Left renal cortex interstitium (tissue), 4 donors: ENCODE results near the gene MAML3. TPM values are rescaled to one million over a fixed set of nuclear protein-coding genes. Genes with fewer than 3 reads are reported as not detected.
"Not testable (repeated sequence)": the region's sequence is repeated elsewhere in the genome, so short reads cannot be mapped to it uniquely, and the experiment has no call there.

Source experiments
- DNase-seq, 4 donors: peaks; one replicate each; pipeline ENCODE4 v3.0.0-alpha.2; 2013; ENCODE audit warnings: low read depth in 4 of 4, low spot score in 2 of 4, missing footprints in 1 of 4
- polyA plus RNA-seq, 4 donors: library from polyadenylated mRNA; unstranded; fragments of 120-200 nt; gene quantifications; one replicate each; pipeline ENCODE4 v1.2.1, GENCODE V29; 2013; ENCODE audit not compliant: insufficient read length in 4 of 4

Gene MAML3
- polyA plus RNA-seq, 4 donors = 14.8 to 22.5 (median 17.4) TPM

- DNase-seq = no peak
Measured at GRCh38 chr4:139725236-139725635, 428.7 kb downstream of the MAML3 start.

GRCh38 chr4:139721789-139722188 is 432.2 kb downstream of the MAML3 start:
- no peak for DNase-seq

DNA sequence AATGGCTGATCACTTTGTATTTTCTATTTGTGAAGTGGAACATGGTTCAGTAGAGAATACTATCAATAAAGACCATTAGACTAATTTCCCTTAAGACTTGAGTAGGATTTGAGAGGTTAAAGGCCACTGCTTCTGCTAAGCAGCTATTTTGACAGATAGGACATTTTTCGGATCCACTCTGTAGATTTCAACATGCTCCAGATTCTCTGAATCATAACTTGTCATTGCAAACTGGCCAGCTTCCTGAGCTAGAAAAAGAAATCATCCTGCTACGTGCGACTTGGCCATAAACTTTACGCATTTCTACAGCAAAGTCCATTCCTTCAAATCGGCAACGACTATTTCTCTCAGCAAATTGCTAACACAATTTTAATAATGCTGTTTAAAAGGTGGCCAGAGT is 433.2 kb downstream of the MAML3 start:
- no peak for DNase-seq

DNA sequence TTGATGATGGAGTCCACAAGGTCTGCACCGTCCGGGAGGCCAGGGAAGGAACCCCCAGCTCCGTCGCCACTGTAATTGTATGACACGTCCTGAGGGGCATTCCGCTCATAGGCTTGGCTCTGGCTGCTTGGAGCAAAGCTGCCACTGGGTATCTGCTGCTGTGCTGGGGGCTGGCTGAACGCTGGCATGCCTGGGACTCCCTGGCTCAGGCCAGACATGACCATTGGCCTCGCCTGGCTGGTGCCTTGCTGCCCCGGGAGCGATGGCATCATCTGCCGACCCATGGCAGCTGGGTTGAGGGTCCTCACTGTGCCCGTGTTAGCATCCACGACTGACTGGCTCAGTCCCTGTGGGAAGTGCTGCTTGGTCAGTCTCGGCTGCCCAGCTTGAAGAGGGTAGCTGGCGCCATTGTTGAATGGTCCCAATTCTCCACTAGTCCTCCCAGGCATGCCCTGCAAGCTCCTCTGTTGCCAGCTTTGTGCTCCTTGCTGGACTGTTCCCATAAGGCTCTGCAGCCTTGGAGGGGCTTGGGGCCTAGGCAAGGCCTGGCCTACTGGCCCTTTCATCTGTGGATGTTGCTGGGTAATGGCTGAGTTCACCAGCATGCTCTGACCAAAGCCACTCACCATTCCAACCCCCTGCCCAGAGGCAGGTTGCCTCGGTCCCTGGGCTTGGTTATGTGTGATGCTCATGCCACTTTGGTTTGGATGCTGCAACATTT is 434.4 kb downstream of the MAML3 start:
- no peak for DNase-seq

DNA sequence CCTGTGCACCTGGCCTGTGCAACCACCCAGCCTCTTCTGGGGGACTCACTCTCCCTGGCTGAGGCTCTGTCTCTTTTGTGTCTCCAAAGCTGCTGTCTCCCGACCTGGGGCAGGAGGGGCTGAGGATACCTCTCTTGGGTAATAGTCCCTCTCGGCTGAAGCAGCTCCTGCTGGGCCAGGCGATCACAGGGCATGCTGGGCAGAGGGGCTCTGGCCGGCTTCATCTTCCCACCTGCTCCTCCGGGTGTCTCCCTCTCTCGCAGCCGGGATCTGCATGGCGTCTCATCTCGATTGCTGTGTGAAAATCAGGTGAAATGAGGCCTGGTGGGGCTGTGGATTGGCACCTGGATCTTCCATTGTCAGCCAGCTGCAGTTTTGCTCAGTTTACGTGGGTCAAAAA is 435.2 kb downstream of the MAML3 start:
- DNase-seq = no peak

GRCh38 chr4:139718358-139718757 is 435.6 kb downstream of the MAML3 start:
- no peak for DNase-seq

- DNase-seq = no peak
Measured at GRCh38 chr4:139715746-139716391, 438.1 kb downstream of the MAML3 start.

DNA sequence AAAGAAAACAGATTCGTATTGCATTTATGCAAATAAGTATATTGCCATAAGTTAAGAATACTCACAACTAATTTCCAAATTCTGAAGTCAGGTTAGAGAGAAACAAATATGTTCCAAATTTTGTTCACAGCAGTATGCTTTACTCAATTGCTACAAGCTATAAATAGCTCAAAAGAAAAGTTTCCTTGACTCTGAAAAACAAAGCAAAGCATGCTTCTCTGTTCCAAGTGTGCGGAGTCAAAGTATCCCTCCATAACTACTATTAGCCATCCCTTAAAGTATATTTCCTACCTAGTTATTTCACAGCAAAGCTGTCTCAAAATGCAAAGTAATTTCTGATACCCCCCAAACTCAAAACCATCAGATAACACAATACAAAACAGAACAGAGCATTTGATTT is 441.1 kb downstream of the MAML3 start:
- DNase-seq = no peak

GRCh38 chr4:139711461-139711860 is 442.5 kb downstream of the MAML3 start:
- no peak for DNase-seq

DNA sequence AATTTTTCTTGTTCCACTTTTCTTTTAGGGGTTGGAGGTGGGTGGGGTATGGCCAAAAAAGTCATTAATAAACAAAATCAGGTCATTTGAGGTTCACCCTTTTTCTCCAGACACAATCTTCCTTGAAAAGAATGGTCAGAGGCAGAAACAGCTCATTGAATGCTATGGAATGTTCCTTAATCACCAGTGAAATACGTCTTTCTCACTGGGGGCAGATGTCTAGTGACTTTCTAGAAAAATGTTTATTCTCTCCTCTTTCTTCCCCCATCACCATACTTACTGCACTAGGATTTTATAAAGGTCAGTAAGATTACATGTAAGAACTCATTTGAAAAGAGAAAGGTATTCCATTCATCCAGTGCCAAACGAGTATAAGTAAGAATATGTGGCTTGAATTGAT is 443.9 kb downstream of the MAML3 start:
- no peak for DNase-seq

DNA sequence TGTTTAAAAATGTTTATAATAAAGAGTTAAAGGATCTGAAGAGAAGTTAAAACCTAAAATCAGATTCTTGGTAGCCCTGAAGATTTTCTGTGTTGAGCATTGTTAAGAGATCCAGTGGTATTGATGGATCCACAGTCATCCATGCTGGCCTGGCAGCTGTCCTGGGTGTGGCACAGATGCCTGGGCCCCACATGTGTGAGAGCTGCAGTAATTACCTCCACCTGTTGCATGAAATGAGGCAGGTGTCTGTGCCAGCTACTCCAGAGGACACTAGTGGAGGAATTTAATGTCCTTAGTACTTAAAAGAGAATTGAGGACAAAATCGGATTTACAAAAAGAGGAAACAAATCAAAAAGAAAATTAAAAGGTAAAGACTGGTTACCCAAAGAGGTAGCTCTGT is 444.3 kb downstream of the MAML3 start:
- no peak for DNase-seq

DNA sequence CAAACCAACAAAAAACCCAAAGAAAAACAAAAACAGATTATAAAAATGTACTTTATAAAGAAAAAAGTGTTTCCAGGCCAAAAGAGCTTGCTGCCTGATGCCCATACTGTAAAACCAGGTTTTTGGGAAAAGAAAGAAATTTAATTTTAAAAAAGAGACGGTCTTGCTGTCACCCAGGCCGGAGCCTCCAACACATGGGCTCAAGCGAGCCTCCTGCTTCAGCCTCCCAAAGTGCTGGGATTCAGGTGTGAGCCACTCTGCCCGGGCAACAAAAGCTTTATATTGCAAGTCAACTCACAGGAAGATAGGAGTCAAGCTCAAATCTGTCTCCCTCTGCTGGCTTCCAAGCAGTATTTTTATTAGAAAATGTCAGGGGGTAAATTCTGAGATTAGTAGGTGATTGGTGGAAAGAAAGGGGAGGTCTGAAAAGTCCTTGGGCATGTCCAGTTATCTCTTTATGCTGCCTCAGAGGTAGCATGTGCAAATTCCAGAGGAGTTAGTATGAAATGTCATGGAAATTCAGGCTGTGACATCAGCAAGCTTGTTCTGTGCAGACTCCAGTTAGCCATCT is 449.0 kb downstream of the MAML3 start:
- no peak for DNase-seq

DNA sequence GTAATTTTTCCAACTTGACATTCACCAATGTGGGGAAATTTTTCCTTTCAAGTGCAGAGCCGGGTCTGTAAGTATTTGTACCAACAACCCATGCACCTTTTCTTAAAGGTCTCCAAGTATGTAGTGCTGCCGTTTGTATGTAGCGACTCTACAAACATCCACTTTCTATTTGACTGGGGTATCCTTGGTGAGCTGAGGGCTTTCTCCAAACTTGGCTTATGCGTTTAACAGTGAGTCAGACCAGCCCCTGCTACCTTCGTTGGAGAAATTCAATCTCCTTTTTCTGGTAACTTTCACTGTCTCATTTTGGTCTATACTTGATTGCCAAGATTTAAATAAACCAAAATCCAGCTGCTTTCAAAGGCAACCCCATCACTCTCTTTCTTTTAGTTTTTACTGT is 453.4 kb downstream of the MAML3 start:
- no peak for DNase-seq

- not testable (repeated sequence) for DNase-seq
Measured at GRCh38 chr4:139698167-139698925, 455.6 kb downstream of the MAML3 start.

DNA sequence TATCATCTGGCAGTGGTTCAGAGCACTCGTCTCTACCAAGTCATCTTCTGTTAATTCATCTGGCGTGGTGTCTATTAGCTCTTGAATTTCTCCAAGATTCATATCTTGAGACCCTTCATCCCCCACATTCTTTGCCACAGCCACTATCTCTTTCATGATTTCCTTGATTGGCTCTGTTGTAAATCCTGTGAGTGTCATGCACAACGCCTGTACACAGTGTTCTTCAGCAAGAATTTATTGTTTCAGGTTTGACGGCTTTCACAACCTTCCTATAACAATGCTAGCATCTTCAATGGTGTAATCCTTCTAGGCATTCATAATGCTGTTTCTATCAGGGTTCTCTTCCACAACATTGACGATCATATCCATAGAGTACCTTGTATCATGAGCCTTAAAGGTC is 457.5 kb downstream of the MAML3 start:
- no peak for DNase-seq

- no peak for DNase-seq
Measured at GRCh38 chr4:139694522-139695107, 459.4 kb downstream of the MAML3 start.

- no peak for DNase-seq
Measured at GRCh38 chr4:139692309-139693012, 461.5 kb downstream of the MAML3 start.

GRCh38 chr4:139690419-139690818 is 463.6 kb downstream of the MAML3 start:
- DNase-seq = no peak

DNA sequence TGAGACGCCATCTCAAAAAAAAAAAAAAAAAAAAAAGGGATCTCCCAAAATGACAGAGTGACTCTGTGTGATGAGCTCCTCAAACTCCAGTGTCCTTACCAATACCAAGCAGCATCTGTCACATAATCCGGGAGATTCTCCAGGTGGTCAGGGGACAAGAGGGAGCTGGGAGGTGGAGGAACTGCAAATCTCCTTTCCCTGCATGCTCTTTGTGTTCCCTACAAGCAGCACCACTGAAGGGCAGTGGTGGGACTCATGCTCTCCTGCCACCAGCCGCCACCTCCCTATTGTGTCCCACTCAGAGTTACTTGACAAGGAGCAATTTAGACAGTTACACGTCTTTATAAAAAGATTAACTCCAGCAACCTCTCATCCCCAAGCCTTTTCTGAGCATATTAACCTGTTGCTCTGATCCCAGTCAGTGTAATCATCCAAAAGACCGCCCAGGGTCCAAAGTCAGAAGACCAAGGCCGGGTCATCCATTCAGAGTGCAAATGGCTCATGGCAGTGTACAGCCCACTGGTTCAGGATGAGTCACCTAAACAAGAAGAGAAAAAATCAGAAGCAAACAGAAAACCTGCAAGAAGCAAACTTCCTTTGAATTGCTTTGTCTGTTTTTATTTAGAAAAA is 464.8 kb downstream of the MAML3 start:
- no peak for DNase-seq

DNA sequence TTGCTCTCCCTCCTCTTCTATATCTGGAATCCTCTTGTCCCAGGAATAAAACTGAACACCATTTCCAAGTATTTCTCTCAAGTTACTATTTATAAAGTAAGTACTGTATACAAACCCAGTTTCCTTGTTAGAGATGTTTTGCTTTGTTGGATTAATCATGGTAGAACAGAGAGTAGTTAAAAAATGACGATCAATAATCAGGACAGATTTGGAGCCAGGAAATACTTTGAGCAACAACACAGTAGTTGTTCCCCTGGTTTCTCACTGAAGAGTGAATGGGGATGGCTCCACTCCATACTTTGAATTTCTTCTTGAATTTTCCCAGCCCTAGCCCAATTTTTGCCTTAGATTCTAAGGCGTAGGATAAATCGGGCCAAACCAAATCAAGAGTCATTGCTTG is 467.0 kb downstream of the MAML3 start:
- DNase-seq = no peak
